GM23248 (cell line): ENCODE data around the gene NDUFAF3.

Experiments used
- EZH2 ChIP-seq: fragments of 200-600 bp; sonication (generic); IDR thresholded peaks from 2 replicates; pipeline ENCODE4 v1.6.1; 2018; ENCODE audit warnings: antibody characterized with exemption, mild to moderate bottlenecking; ENCODE audit not compliant: insufficient read depth, poor library complexity, severe bottlenecking
- EZH2phosphoT487 ChIP-seq: fragments of 200-600 bp; sonication (generic); IDR thresholded peaks from 2 replicates; pipeline ENCODE4 v1.6.1; 2018; ENCODE audit warnings: antibody characterized with exemption, moderate library complexity, mild to moderate bottlenecking, low read depth; ENCODE audit not compliant: insufficient read depth

DNA sequence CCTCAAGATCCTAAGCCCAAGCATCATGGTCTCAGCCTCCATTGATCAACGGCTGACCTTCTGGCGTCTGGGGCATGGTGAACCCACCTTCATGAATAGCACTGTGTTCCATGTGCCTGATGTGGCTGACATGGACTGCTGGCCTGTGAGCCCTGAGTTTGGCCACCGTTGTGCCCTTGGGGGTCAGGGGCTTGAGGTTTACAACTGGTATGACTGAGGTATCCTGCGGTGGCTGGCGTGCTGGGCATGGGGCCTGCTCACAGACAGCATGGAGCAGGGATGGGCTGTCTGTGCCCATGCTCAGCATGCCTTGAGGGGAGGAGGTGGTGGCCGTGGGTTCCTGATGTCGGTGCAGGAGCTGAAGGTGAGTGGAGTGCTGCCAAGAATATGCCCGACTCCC, 6.8 kb upstream of the NDUFAF3 start:
- TF ChIP-seq EZH2 (no peak), EZH2phosphoT487 (no peak)
